GM11168 (cell line): ENCODE measurements around the gene DPY19L1.
"Not testable (repeated sequence)": the region's sequence is repeated elsewhere in the genome, so short reads cannot be mapped to it uniquely, and the experiment has no call there.

ENCODE experiments used
- in situ Hi-C: fragments of 300-500 bp; cut with MboI; formaldehyde crosslinking; loops from one replicate; pipeline ENCODE4 v1.12.0; 2022; ENCODE audit warnings: low sequenced_read_pairs; ENCODE audit not compliant: unreplicated experiment

The DPY19L1 gene

GRCh38 chr7:34996423-34997090, 40.7 kb downstream of the DPY19L1 start:
- in situ Hi-C loops, result not testable (repeated sequence)

GRCh38 chr7:34995757-34996156, 41.5 kb downstream of the DPY19L1 start:
- in situ Hi-C loops, result no loop called here

- in situ Hi-C loops, result no loop called here
These were observed 45.1 kb downstream of the DPY19L1 start for GRCh38 chr7:34991938-34992840.

GRCh38 chr7:34988442-34989125, 48.7 kb downstream of the DPY19L1 start:
- in situ Hi-C loops, result not testable (repeated sequence)

- in situ Hi-C loops, result not testable (repeated sequence)
These were observed 52.1 kb downstream of the DPY19L1 start for GRCh38 chr7:34985155-34985554.

GRCh38 chr7:34984140-34984539, 53.1 kb downstream of the DPY19L1 start:
- in situ Hi-C loops, result not testable (repeated sequence)

- in situ Hi-C loops, result no loop called here
These were observed 54.8 kb downstream of the DPY19L1 start for GRCh38 chr7:34982371-34983019.

GRCh38 chr7:34979124-34979523, 58.2 kb downstream of the DPY19L1 start:
- in situ Hi-C loops, result not testable (repeated sequence)

- in situ Hi-C loops, result no loop called here
These were observed 63.9 kb downstream of the DPY19L1 start for GRCh38 chr7:34973400-34973760.

- in situ Hi-C loops, result not testable (repeated sequence)
These were observed 64.4 kb downstream of the DPY19L1 start for GRCh38 chr7:34972739-34973399.

- in situ Hi-C loops, result not testable (repeated sequence)
These were observed 69.5 kb downstream of the DPY19L1 start for GRCh38 chr7:34967818-34968217.

GRCh38 chr7:34966504-34966903, 70.8 kb downstream of the DPY19L1 start:
- in situ Hi-C loops, result not testable (repeated sequence)

GRCh38 chr7:34958021-34958420, 79.3 kb downstream of the DPY19L1 start:
- in situ Hi-C loops, result no loop called here

- in situ Hi-C loops, result no loop called here
These were observed 84.5 kb downstream of the DPY19L1 start for GRCh38 chr7:34952822-34953221.

- in situ Hi-C loops, result no loop called here
These were observed 87.9 kb downstream of the DPY19L1 start for GRCh38 chr7:34949361-34949760.

GRCh38 chr7:34947427-34947826, 89.9 kb downstream of the DPY19L1 start:
- in situ Hi-C loops, result not testable (repeated sequence)

GRCh38 chr7:34946486-34946885, 90.8 kb downstream of the DPY19L1 start:
- in situ Hi-C loops, result no loop called here

GRCh38 chr7:34945894-34946477, 91.3 kb downstream of the DPY19L1 start:
- in situ Hi-C loops, result not testable (repeated sequence)

- in situ Hi-C loops, result no loop called here
These were observed 98.1 kb downstream of the DPY19L1 start for GRCh38 chr7:34939175-34939574.
